B cell (primary cell): ENCODE data around the gene MTSS2. TPM values are rescaled to one million over a fixed set of nuclear protein-coding genes. Genes with fewer than 3 reads are reported as not detected.

Source experiments
- ATAC-seq: fragments of 200-7000 bp; cut with Tn5 transposase; one replicate; pipeline ENCODE4 v1.10.0; 2021; ENCODE audit warnings: low read depth, mild to moderate bottlenecking, moderate number of reproducible peaks, moderate library complexity
- CTCF ChIA-PET: fragments of 350-600 bp; sonication (Branson Sonifier 250); formaldehyde crosslinking; loops from one replicate; lab custom pipeline; 2021; ENCODE audit warnings: antibody characterized with exemption, inconsistent platforms; lab: Charles Lee
- POLR2A ChIA-PET: fragments of 350-600 bp; sonication (Branson Sonifier 250); formaldehyde crosslinking; loops from one replicate; lab custom pipeline; 2021; ENCODE audit warnings: antibody characterized with exemption; lab: Charles Lee
- DNase-seq: peaks from one replicate; pipeline ENCODE4 v3.0.0; 2013
- H2AFZ ChIP-seq: 2 replicates; pipeline ENCODE4 v1.6.1; 2012; ENCODE audit warnings: mild to moderate bottlenecking, low read depth, low read length; ENCODE audit not compliant: insufficient read depth, poor library complexity, severe bottlenecking
- H3K27ac ChIP-seq, 2 donors: 1 replicate in 1 of 2; 2 replicates in 1 of 2; pipeline ENCODE4 v1.5.1; 2012 to 2013; ENCODE audit warnings: low read length in 2 of 2, mild to moderate bottlenecking in 2 of 2, moderate library complexity in 1 of 2
- H3K27me3 ChIP-seq, 4 experiments: fragments of 200-600 bp in 1 of 4; sonication (generic) in 1 of 4; replicated peaks in 1 of 4; 1 replicate in 2 of 4; 2 replicates in 2 of 4; pipeline versions ENCODE4 v1.6.1 to v1.7.0; 2013 to 2016; ENCODE audit warnings: low read length in 3 of 4, mild to moderate bottlenecking in 2 of 4, mixed read lengths in 1 of 4, moderate library complexity in 1 of 4; ENCODE audit not compliant: insufficient read depth in 4 of 4, control insufficient read depth in 3 of 4; ENCODE audit errors: control extremely low read depth in 1 of 4
- H3K36me3 ChIP-seq, 2 experiments: replicated peaks in 1 of 2; 1 replicate in 1 of 2; 2 replicates in 1 of 2; pipeline versions ENCODE4 v1.6.1 to v1.7.1; 2013; ENCODE audit warnings: low read length in 1 of 2; ENCODE audit not compliant: insufficient read depth in 2 of 2, control insufficient read depth in 1 of 2; ENCODE audit errors: control extremely low read depth in 1 of 2, extremely low read depth in 1 of 2
- H3K4me1 ChIP-seq, 2 donors: fragments of 200-600 bp in 1 of 2; sonication (generic) in 1 of 2; 1 replicate in 1 of 2; 2 replicates in 1 of 2; pipeline versions ENCODE4 v1.5.1 to v1.6.1; 2013 to 2017; ENCODE audit warnings: low read length in 2 of 2; ENCODE audit not compliant: control insufficient read depth in 2 of 2, insufficient read depth in 2 of 2
- H3K4me2 ChIP-seq: replicated peaks from 2 replicates; pipeline ENCODE3; 2012; ENCODE audit warnings: mild to moderate bottlenecking, low read depth, low read length; ENCODE audit not compliant: poor library complexity, severe bottlenecking
- H3K4me3 ChIP-seq, 5 experiments: fragments of 200-600 bp in 1 of 5; sonication (generic) in 1 of 5; 1 replicate in 3 of 5; 2 replicates in 2 of 5; pipeline versions ENCODE4 v1.5.1 to v1.7.0; 2011 to 2016; ENCODE audit warnings: low read length in 4 of 5, mild to moderate bottlenecking in 4 of 5, low read depth in 2 of 5, control low read depth in 1 of 5, moderate library complexity in 1 of 5; ENCODE audit not compliant: insufficient read depth in 1 of 5; ENCODE audit errors: control extremely low read depth in 1 of 5, extremely low read depth in 1 of 5
- H3K79me2 ChIP-seq: fragments of 200-600 bp; sonication (generic); one replicate; pipeline ENCODE4 v1.6.0; 2016; ENCODE audit warnings: low read length; ENCODE audit not compliant: control insufficient read depth, insufficient read depth
- H3K9ac ChIP-seq: fragments of 200-600 bp; sonication (generic); 2 replicates; pipeline ENCODE4 v1.6.1; 2017; ENCODE audit warnings: mild to moderate bottlenecking, low read length, moderate library complexity
- H3K9me3 ChIP-seq, 3 donors: one replicate each; pipeline versions ENCODE4 v1.6.1 to v1.7.1; 2013; ENCODE audit warnings: low read length in 2 of 3; ENCODE audit not compliant: control insufficient read depth in 2 of 3, insufficient read depth in 1 of 3; ENCODE audit errors: control extremely low read depth in 1 of 3
- H4K20me1 ChIP-seq: 2 replicates; pipeline ENCODE4 v1.6.0; 2012; ENCODE audit warnings: mild to moderate bottlenecking, low read length; ENCODE audit not compliant: insufficient read depth, control insufficient read depth, poor library complexity, severe bottlenecking
- H3K27ac Mint-ChIP-seq: one replicate; pipeline ENCODE4 v1.8.0; 2021; ENCODE audit warnings: mixed read lengths
- H3K27me3 Mint-ChIP-seq: one replicate; pipeline ENCODE4 v1.8.0; 2021; ENCODE audit warnings: mixed read lengths
- H3K4me1 Mint-ChIP-seq: one replicate; pipeline ENCODE4 v1.8.0; 2021; ENCODE audit warnings: mixed read lengths
- H3K4me3 Mint-ChIP-seq: one replicate; pipeline ENCODE4 v1.8.0; 2021; ENCODE audit warnings: mixed read lengths
- H3K9me3 Mint-ChIP-seq: one replicate; pipeline ENCODE4 v1.8.0; 2022; ENCODE audit warnings: mixed read lengths; ENCODE audit not compliant: insufficient read depth
- EZH2 ChIP-seq: IDR thresholded peaks from 2 replicates; pipeline ENCODE4 v1.6.1; 2012; ENCODE audit warnings: borderline replicate concordance, low read depth, mild to moderate bottlenecking, moderate library complexity, low read length; ENCODE audit not compliant: insufficient read depth, poor library complexity, severe bottlenecking
- WGBS: methylation state at CpG from one replicate; pipeline ENCODE4 v1.1.5; 2013; ENCODE audit warnings: missing lambda C conversion rate; ENCODE audit not compliant: insufficient coverage; 5-methylcytosine and 5-hydroxymethylcytosine counted together
- intact Hi-C: fragments of 100-400 bp; cut with micrococcal nuclease; formaldehyde crosslinking; loops from one replicate; pipeline ENCODE4 v1.10.0; 2022
- polyA plus RNA-seq: library from polyadenylated mRNA; depleted of rRNA; stranded (reverse); fragments of >200 nt; gene quantifications from 2 replicates; pipeline ENCODE4 v1.2.3, GENCODE V29; 2012
- total RNA-seq, 2 donors: library from RNA; stranded (reverse); fragments of 120-200 nt in 1 of 2; gene quantifications; 1 replicate in 1 of 2; 2 replicates in 1 of 2; pipeline versions ENCODE4 v1.2.3 to v1.2.4, GENCODE V29; 2013 to 2022
- TF ChIP-seq, protein P1 (sequence below): fragments of 200-600 bp; IDR thresholded peaks from one replicate; pipeline ENCODE4 v1.8.0; 2022; ENCODE audit warnings: antibody characterized with exemption, mild to moderate bottlenecking

The MTSS2 gene
- total and polyA plus RNA-seq, 2 donors (not counting 1 experiment from before 2014, with no cell fraction given): 1.6 to 2.6 TPM

DNA sequence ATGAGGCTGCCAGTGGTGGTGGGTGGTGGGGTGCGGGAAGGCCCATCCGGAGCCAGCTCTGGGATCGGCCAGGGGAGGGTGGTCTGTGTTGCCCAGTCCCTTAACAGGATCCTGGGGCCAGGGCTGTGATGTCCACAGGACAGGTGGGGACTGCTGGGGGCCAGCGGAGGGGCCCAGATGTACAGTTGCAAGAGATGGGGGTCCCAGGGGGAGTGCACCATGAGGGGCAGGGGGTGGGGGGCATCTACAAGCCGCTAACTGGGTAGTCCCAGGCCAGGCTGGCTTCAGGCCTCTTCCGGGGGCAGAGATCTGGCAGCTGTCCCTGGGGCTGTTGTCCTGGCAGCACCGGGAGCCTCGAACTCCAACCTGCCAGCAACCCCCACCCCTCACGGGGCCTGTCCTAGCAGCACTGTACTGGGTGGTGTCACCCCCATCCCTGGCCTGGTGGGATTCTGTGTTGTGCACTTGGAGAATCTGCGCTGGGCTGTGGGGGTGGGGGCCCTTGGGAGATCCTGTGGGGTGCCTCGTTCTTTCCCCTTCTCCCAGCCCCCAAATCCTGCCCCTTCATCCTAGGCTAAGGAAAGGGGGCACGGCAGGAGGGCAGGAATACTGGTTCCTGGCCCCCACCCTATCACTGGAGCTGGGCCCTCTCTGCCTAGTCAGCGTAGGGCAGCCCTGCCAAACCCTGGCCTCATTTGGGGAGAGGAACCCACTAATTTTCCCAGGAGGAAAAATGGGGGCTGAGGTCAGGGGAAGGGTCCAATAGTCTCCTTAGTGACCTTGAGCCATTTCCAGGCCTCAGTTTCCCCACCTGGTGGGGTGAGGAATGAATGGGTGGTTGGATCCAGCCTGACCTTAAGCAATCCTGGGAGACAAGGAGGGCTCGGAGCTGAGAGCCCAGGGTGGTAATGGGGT is 1.4 kb downstream of the MTSS2 start:
- Mint-ChIP-seq H3K27me3 (peaks cover 9% of the 10 kb centered on the region), H3K27ac (no peak overlapping the region), H3K4me3 (peak overlapping the region; percentile 60), H3K4me1 (peaks cover 9% of the 10 kb centered on the region), H3K9me3 (no peaks in the 10 kb centered on the region)
- Histone ChIP-seq H3K79me2 (no peaks in the 10 kb centered on the region), H4K20me1 (no peaks in the 10 kb centered on the region), H2AFZ (no peak overlapping the region), H3K4me2 (no peak overlapping the region), H3K27me3 (peaks cover 0 to 25% (median 3%) of the 10 kb centered on the region in 4 experiments), H3K9ac (no peak overlapping the region), H3K4me3 (no peak overlapping the region), H3K4me1 (peaks cover 0 to 4% of the 10 kb centered on the region in 2 donors), H3K27ac (no peak overlapping the region), H3K36me3 (no peaks in the 10 kb centered on the region), H3K9me3 (no peaks in the 10 kb centered on the region)
- intact Hi-C loops: no loop called here
- POLR2A ChIA-PET: interaction anchor here (0.8 kb wide), 1 partner anchor 1130 kb away, joined by 6 read pairs; no protein-coding TSS in a partner anchor
- WGBS: 97% methylated on average over 6 of the region's 14 CpGs
- ATAC-seq (no peak), DNase-seq (no peak)
- no peak for TF ChIP-seq EZH2
- TF ChIP-seq, protein P1, sequence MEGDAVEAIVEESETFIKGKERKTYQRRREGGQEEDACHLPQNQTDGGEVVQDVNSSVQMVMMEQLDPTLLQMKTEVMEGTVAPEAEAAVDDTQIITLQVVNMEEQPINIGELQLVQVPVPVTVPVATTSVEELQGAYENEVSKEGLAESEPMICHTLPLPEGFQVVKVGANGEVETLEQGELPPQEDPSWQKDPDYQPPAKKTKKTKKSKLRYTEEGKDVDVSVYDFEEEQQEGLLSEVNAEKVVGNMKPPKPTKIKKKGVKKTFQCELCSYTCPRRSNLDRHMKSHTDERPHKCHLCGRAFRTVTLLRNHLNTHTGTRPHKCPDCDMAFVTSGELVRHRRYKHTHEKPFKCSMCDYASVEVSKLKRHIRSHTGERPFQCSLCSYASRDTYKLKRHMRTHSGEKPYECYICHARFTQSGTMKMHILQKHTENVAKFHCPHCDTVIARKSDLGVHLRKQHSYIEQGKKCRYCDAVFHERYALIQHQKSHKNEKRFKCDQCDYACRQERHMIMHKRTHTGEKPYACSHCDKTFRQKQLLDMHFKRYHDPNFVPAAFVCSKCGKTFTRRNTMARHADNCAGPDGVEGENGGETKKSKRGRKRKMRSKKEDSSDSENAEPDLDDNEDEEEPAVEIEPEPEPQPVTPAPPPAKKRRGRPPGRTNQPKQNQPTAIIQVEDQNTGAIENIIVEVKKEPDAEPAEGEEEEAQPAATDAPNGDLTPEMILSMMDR: no peak
- CTCF ChIA-PET: no interaction called here
